GM12878 (cell line): ENCODE data around the gene CNN2. TPM values are rescaled to one million over a fixed set of nuclear protein-coding genes. Genes with fewer than 3 reads are reported as not detected.

Experiments used
- ATAC-seq: fragments of 200-7000 bp; cut with Tn5 transposase; 3 replicates; pipeline ENCODE4 v1.9.1; 2020; ENCODE audit warnings: mild to moderate bottlenecking, moderate library complexity
- BruUV-seq: library from RNA; stranded (reverse); fragments of 400-500 nt; replicated peaks from 2 replicates; lab custom pipeline; 2021; lab: Mats Ljungman, UMichigan
- CTCF ChIA-PET: fragments of 300-600 bp; sonication (Branson Sonifier 250); formaldehyde crosslinking; extraction: SDS; loops from one replicate; lab custom pipeline; 2021; ENCODE audit warnings: inconsistent platforms; lab: Yijun Ruan, JAX
- POLR2A ChIA-PET: fragments of 350-600 bp; formaldehyde crosslinking; extraction: SDS; loops from one replicate; lab custom pipeline; 2021; ENCODE audit warnings: inconsistent platforms; lab: Charles Lee
- RAD21 ChIA-PET: fragments of 300-600 bp; sonication (Branson Sonifier 250); formaldehyde crosslinking; loops from one replicate; lab custom pipeline; 2023; ENCODE audit warnings: antibody characterized with exemption; ENCODE audit not compliant: unreplicated experiment; lab: Charles Lee
- SMC1A ChIA-PET: fragments of 300-600 bp; sonication (Branson Sonifier 250); formaldehyde crosslinking; loops from one replicate; lab custom pipeline; 2023; ENCODE audit not compliant: unreplicated experiment, uncharacterized antibody; lab: Charles Lee
- DNase-seq: peaks from one replicate; pipeline ENCODE4 v3.0.0-alpha.2; 2011; ENCODE audit warnings: low read depth, low spot score
- FAIRE-seq: peaks from 3 replicates; lab custom pipeline; 2011; peaks lifted over from hg19 to GRCh38; lab: Jason Lieb, UNC
- H2AFZ ChIP-seq: 2 replicates; pipeline ENCODE4 v1.6.0; 2011; ENCODE audit warnings: low read depth, low read length, control low read depth; ENCODE audit not compliant: control insufficient read depth
- H3K27ac ChIP-seq: 2 replicates; pipeline ENCODE4 v1.5.1; 2011; ENCODE audit warnings: control low read depth; ENCODE audit not compliant: control insufficient read depth, insufficient read depth
- H3K27me3 ChIP-seq, 2 experiments: replicated peaks in 1 of 2; 2 replicates each; pipeline versions ENCODE4 v1.6.0 to v1.6.1; 2011; ENCODE audit warnings: low read length in 1 of 2; ENCODE audit not compliant: control insufficient read depth in 2 of 2, insufficient read depth in 2 of 2
- H3K36me3 ChIP-seq, 2 experiments: 2 replicates each; pipeline ENCODE4 v1.5.1; 2011; ENCODE audit warnings: low read length in 1 of 2; ENCODE audit not compliant: control insufficient read depth in 2 of 2, insufficient read depth in 2 of 2
- H3K4me1 ChIP-seq: 2 replicates; pipeline ENCODE4 v1.6.1; 2011; ENCODE audit warnings: mild to moderate bottlenecking, low read length, moderate library complexity, mixed read lengths; ENCODE audit not compliant: control insufficient read depth, insufficient read depth
- H3K4me2 ChIP-seq: 2 replicates; pipeline ENCODE4 v1.6.0; 2011; ENCODE audit warnings: control low read depth; ENCODE audit not compliant: control insufficient read depth, insufficient read depth
- H3K4me3 ChIP-seq: fragments of 200-600 bp; sonication (generic); 2 replicates; pipeline ENCODE4 v1.5.1; 2016
- H3K79me2 ChIP-seq: 2 replicates; pipeline ENCODE4 v1.6.0; 2011; ENCODE audit warnings: low read length; ENCODE audit not compliant: control insufficient read depth, insufficient read depth
- H3K9ac ChIP-seq: 2 replicates; pipeline ENCODE4 v1.8.0; 2011; ENCODE audit warnings: low read length, control low read depth, mixed read lengths; ENCODE audit not compliant: control insufficient read depth, insufficient read depth
- H3K9me3 ChIP-seq: replicated peaks from 3 replicates; pipeline ENCODE4 v1.5.1; 2011; ENCODE audit warnings: mild to moderate bottlenecking, low read length; ENCODE audit not compliant: control insufficient read depth, insufficient read depth
- H4K20me1 ChIP-seq: 2 replicates; pipeline ENCODE4 v1.6.0; 2011; ENCODE audit not compliant: control insufficient read depth, insufficient read depth
- BRCA1 ChIP-seq: IDR thresholded peaks from 2 replicates; pipeline ENCODE4 v1.6.1; 2011; ENCODE audit warnings: low read depth, low read length, improper control_type of control experiment
- ETV6 ChIP-seq, 2 experiments: fragments of 450-650 bp in 1 of 2; IDR thresholded peaks in 1 of 2; conservative IDR thresholded peaks in 1 of 2; 2 replicates each; pipeline ENCODE4 v1.6.1; 2014; ENCODE audit warnings: antibody characterized with exemption in 1 of 2, borderline replicate concordance in 1 of 2, low read depth in 1 of 2, mild to moderate bottlenecking in 1 of 2, moderate library complexity in 1 of 2
- JUNB ChIP-seq: IDR thresholded peaks from 2 replicates; pipeline ENCODE4 v1.6.1; 2016; ENCODE audit warnings: antibody characterized with exemption, mild to moderate bottlenecking
- KDM1A ChIP-seq: fragments of 200-600 bp; sonication (generic); IDR thresholded peaks from 2 replicates; pipeline ENCODE4 v1.6.1; 2016; ENCODE audit warnings: borderline replicate concordance
- NBN ChIP-seq: fragments of 450-650 bp; IDR thresholded peaks from 2 replicates; pipeline ENCODE4 v1.6.1; 2016
- SUPT20H ChIP-seq: IDR thresholded peaks from 2 replicates; pipeline ENCODE4 v1.6.1; 2011; ENCODE audit warnings: low read depth, mild to moderate bottlenecking, low read length, moderate library complexity, borderline replicate concordance; ENCODE audit not compliant: control insufficient read depth
- ZBED1 ChIP-seq: IDR thresholded peaks from 2 replicates; pipeline ENCODE4 v1.6.1; 2016; ENCODE audit warnings: borderline replicate concordance
- WGBS: methylation state at CpG from one replicate; pipeline ENCODE4 v1.1.6; 2016; ENCODE audit warnings: low lambda C conversion rate; ENCODE audit not compliant: insufficient replicate concordance, insufficient coverage; ENCODE audit errors: missing lambda C conversion rate; 5-methylcytosine and 5-hydroxymethylcytosine counted together
- in situ Hi-C: fragments of 300-500 bp; cut with MboI; formaldehyde crosslinking; loops from 9 replicates; pipeline ENCODE4 v1.14.3; 2018; ENCODE audit warnings: mixed read lengths
- intact Hi-C: fragments of 100-400 bp; cut with micrococcal nuclease; formaldehyde crosslinking; loops from one replicate; pipeline ENCODE4 v1.14.2; 2022; ENCODE audit not compliant: unreplicated experiment
- polyA plus RNA-seq, 11 experiments: library from polyadenylated mRNA; depleted of rRNA in 4 of 11; unstranded in 6 of 11; stranded (reverse) in 5 of 11; fragments of >200 nt; fragmentation: Nextera tagmentation in 4 of 11; fragmentation: Illumina TruSeq in 1 of 11; extraction: Ambion mirVana in 4 of 11; extraction: Trizol in 1 of 11; gene quantifications; 1 replicate in 1 of 11; 2 replicates in 10 of 11; pipeline versions ENCODE4 v1.2.1 to v1.2.3, GENCODE V29; 2011 to 2016; ENCODE audit warnings: inconsistent platforms in 2 of 11, missing spikeins in 2 of 11, low read depth in 1 of 11
- total RNA-seq, 4 experiments: library from RNA; depleted of rRNA in 3 of 4; stranded (reverse); fragments of >200 nt in 3 of 4; fragmentation: Illumina TruSeq in 1 of 4; extraction: Trizol in 1 of 4; gene quantifications; 2 replicates each; pipeline versions ENCODE4 v1.2.1 to v1.2.3, GENCODE V29; 2013 to 2021
- TF ChIP-seq, protein P1 (sequence below): fragments of 450-650 bp; IDR thresholded peaks from 2 replicates; pipeline ENCODE4 v1.6.1; 2016; ENCODE audit warnings: mild to moderate bottlenecking, moderate library complexity, borderline replicate concordance
- TF ChIP-seq, protein P2 (sequence below): IDR thresholded peaks from 2 replicates; pipeline ENCODE4 v1.6.1; 2012; ENCODE audit warnings: mild to moderate bottlenecking, low read depth, low read length

The CNN2 gene
- total and polyA plus RNA-seq, 10 of the 15 experiments (the other 5 are each of a cell fraction or from before 2014, with no cell fraction given) = 34.7 to 311 (median 172) TPM

DNA sequence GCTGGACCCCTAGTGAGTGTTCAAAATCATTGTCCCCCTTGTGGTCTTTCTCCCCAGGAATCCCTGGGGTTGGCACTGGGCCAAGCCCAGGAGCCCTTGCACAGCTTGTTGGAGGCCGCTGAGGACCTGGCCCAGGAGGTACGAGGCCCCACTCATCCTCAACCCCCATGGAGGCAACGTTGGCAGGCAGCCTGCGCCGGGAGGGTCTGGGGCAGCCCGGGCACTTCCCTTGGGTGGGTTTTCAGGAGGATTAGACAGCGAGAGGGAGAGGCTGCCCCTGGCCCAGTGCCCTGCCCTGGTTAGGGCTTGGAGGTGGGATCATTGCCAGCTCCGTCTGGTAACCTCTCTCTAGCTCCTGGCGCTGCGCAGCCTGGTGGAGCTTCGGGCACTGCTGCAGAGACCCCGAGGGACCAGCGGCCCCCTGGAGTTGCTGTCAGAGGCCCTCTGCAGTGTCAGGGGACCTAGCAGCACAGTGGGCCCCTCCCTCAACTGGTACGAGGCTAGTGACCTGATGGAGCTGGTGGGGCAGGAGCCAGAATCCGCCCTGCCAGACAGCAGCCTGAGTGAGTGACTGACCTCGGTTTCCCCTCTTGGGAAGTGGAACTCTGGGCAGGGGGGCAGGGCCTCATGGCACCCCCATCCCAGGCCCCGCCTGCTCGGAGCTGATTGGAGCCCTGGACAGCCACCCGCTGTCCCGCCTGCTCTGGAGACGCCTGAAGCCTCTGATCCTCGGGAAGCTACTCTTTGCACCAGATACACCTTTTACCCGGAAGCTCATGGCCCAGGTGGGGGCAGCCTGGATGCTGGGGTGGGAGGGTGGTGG, 16.5 kb downstream of the CNN2 start:
- Histone ChIP-seq H4K20me1 (no peaks in the 10 kb centered on the region), H2AFZ (no peak overlapping the region), H3K9me3 (no peaks in the 10 kb centered on the region), H3K27me3 (no peaks in the 10 kb centered on the region), H3K4me1 (peaks cover 20% of the 10 kb centered on the region), H3K9ac (no peak overlapping the region), H3K4me3 (no peak overlapping the region), H3K4me2 (no peak overlapping the region), H3K27ac (no peak overlapping the region), H3K79me2 (0 out of 2 replicates have a peak, but pooled peaks cover 3% of the 10 kb centered on the region), H3K36me3 (peaks cover 0 to 1% of the 10 kb centered on the region in 2 experiments; a peak in 1 of 4 replicates)
- ChIA-PET RAD21 (no interaction called here), SMC1A (no interaction called here), POLR2A (interaction anchor here (0.5 to 1.0 kb wide), 4 partner anchors 14 to 161 kb away, joined by 3 read pairs; partner anchors contain the start of gene ARHGAP45), CTCF (no interaction called here)
- TF ChIP-seq, protein P1, sequence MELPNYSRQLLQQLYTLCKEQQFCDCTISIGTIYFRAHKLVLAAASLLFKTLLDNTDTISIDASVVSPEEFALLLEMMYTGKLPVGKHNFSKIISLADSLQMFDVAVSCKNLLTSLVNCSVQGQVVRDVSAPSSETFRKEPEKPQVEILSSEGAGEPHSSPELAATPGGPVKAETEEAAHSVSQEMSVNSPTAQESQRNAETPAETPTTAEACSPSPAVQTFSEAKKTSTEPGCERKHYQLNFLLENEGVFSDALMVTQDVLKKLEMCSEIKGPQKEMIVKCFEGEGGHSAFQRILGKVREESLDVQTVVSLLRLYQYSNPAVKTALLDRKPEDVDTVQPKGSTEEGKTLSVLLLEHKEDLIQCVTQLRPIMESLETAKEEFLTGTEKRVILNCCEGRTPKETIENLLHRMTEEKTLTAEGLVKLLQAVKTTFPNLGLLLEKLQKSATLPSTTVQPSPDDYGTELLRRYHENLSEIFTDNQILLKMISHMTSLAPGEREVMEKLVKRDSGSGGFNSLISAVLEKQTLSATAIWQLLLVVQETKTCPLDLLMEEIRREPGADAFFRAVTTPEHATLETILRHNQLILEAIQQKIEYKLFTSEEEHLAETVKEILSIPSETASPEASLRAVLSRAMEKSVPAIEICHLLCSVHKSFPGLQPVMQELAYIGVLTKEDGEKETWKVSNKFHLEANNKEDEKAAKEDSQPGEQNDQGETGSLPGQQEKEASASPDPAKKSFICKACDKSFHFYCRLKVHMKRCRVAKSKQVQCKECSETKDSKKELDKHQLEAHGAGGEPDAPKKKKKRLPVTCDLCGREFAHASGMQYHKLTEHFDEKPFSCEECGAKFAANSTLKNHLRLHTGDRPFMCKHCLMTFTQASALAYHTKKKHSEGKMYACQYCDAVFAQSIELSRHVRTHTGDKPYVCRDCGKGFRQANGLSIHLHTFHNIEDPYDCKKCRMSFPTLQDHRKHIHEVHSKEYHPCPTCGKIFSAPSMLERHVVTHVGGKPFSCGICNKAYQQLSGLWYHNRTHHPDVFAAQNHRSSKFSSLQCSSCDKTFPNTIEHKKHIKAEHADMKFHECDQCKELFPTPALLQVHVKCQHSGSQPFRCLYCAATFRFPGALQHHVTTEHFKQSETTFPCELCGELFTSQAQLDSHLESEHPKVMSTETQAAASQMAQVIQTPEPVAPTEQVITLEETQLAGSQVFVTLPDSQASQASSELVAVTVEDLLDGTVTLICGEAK = no peak
- no peak for TF ChIP-seq ETV6 (conservative IDR thresholded peaks at IDR 0.05 in 1 of 2, IDR thresholded peaks at IDR 0.05 in 1 of 2; ENCODE audit: borderline replicate concordance in 1 of 2, low read depth in 1 of 2)
- no peak for TF ChIP-seq BRCA1
- TF ChIP-seq JUNB = no peak
- no peak for TF ChIP-seq ZBED1
- TF ChIP-seq NBN = no peak
- no peak for TF ChIP-seq KDM1A
- TF ChIP-seq SUPT20H = no peak
- TF ChIP-seq, protein P2, sequence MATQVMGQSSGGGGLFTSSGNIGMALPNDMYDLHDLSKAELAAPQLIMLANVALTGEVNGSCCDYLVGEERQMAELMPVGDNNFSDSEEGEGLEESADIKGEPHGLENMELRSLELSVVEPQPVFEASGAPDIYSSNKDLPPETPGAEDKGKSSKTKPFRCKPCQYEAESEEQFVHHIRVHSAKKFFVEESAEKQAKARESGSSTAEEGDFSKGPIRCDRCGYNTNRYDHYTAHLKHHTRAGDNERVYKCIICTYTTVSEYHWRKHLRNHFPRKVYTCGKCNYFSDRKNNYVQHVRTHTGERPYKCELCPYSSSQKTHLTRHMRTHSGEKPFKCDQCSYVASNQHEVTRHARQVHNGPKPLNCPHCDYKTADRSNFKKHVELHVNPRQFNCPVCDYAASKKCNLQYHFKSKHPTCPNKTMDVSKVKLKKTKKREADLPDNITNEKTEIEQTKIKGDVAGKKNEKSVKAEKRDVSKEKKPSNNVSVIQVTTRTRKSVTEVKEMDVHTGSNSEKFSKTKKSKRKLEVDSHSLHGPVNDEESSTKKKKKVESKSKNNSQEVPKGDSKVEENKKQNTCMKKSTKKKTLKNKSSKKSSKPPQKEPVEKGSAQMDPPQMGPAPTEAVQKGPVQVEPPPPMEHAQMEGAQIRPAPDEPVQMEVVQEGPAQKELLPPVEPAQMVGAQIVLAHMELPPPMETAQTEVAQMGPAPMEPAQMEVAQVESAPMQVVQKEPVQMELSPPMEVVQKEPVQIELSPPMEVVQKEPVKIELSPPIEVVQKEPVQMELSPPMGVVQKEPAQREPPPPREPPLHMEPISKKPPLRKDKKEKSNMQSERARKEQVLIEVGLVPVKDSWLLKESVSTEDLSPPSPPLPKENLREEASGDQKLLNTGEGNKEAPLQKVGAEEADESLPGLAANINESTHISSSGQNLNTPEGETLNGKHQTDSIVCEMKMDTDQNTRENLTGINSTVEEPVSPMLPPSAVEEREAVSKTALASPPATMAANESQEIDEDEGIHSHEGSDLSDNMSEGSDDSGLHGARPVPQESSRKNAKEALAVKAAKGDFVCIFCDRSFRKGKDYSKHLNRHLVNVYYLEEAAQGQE = no peak
- DNase-seq = no peak
- BruUV-seq = no TSS peak
- no peak for FAIRE-seq
- WGBS = 73% methylated on average over 23 of the region's 23 CpGs
- ATAC-seq = no peak
- in situ Hi-C loops (no loop called here), intact Hi-C loops (no loop called here)
